ENCODE measurements around the gene STMN3. TPM values are rescaled to one million over a fixed set of nuclear protein-coding genes. Genes with fewer than 3 reads are reported as not detected.
A peak's percentile ranks its signal among the peaks of the same experiment; 100 is the strongest.

Gene STMN3
- total and polyA plus RNA-seq, 2 of the 8 experiments (the other 6 are each of a cell fraction or from before 2014, with no cell fraction given) = 51.5 to 63.1 TPM

GRCh38 chr20:63653974-63654668, 897 bp upstream of the STMN3 start (continued):
- TF ChIP-seq CBX5 (IDR thresholded peaks at IDR 0.05; ENCODE audit: low read depth, low read length) (no peak), CTBP2 (IDR thresholded peaks at IDR 0.05; ENCODE audit: borderline replicate concordance, insufficient read depth, insufficient read length, low read length) (no peak), ZNF274 (IDR thresholded peaks at IDR 0.05; ENCODE audit: borderline replicate concordance, extremely low read depth, low read length) (no peak), CTCF (IDR thresholded peaks at IDR 0.05; ENCODE audit: control extremely low read depth in 1 of 3, insufficient read depth in 1 of 3, low read depth in 1 of 3, low read length in 3 of 3) (no peak), ASH2L (IDR thresholded peaks at IDR 0.05; ENCODE audit: low read length) (peak; percentile 37), YY1 (IDR thresholded peaks at IDR 0.05; ENCODE audit: low read depth, low read length) (no peak), HDAC2 (IDR thresholded peaks at IDR 0.05; ENCODE audit: borderline replicate concordance in 1 of 2, low read depth in 2 of 2, low read length in 2 of 2) (no peak)

All from H1 (cell line).